Keratinocyte (primary cell): Measurements from ENCODE around the gene UMODL1.

ENCODE experiments used
- EZH2 ChIP-seq: IDR thresholded peaks from one replicate; pipeline ENCODE4 v1.6.1; 2012; ENCODE audit warnings: inconsistent platforms, mild to moderate bottlenecking, low read length, moderate library complexity
- TF ChIP-seq, protein P1 (sequence below), 3 experiments: IDR thresholded peaks in 1 of 3; conservative IDR thresholded peaks in 1 of 3; optimal IDR thresholded peaks in 1 of 3; 2 replicates in 2 of 3; 3 replicates in 1 of 3; pipeline versions ENCODE3 to v1.5.1; 2011; ENCODE audit warnings: low read length in 3 of 3, mild to moderate bottlenecking in 3 of 3, moderate library complexity in 2 of 3, control low read depth in 1 of 3, inconsistent platforms in 1 of 3; ENCODE audit not compliant: insufficient read depth in 2 of 3; ENCODE audit errors: extremely low read depth in 1 of 3

GRCh38 chr21:42147386-42148020, 76.4 kb downstream of the UMODL1 start:
- TF ChIP-seq, protein P1, sequence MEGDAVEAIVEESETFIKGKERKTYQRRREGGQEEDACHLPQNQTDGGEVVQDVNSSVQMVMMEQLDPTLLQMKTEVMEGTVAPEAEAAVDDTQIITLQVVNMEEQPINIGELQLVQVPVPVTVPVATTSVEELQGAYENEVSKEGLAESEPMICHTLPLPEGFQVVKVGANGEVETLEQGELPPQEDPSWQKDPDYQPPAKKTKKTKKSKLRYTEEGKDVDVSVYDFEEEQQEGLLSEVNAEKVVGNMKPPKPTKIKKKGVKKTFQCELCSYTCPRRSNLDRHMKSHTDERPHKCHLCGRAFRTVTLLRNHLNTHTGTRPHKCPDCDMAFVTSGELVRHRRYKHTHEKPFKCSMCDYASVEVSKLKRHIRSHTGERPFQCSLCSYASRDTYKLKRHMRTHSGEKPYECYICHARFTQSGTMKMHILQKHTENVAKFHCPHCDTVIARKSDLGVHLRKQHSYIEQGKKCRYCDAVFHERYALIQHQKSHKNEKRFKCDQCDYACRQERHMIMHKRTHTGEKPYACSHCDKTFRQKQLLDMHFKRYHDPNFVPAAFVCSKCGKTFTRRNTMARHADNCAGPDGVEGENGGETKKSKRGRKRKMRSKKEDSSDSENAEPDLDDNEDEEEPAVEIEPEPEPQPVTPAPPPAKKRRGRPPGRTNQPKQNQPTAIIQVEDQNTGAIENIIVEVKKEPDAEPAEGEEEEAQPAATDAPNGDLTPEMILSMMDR (optimal IDR thresholded peaks at IDR 0.05 in 1 of 3, IDR thresholded peaks at IDR 0.05 in 1 of 3, conservative IDR thresholded peaks at IDR 0.05 in 1 of 3; ENCODE audit: extremely low read depth in 1 of 3, insufficient read depth in 2 of 3, low read length in 3 of 3), result no peak
- TF ChIP-seq EZH2, result no peak
